PC-9 (cell line): ENCODE data around the gene SLC4A11. TPM values are rescaled to one million over a fixed set of nuclear protein-coding genes. Genes with fewer than 3 reads are reported as not detected.

ENCODE experiments used
- BruUV-seq: library from RNA; stranded (reverse); fragments of 400-500 nt; replicated peaks from 2 replicates; lab custom pipeline; 2021; lab: Mats Ljungman, UMichigan
- CTCF ChIA-PET: fragments of 300-600 bp; sonication (Branson Sonifier 250); formaldehyde crosslinking; loops from one replicate; lab custom pipeline; 2022; ENCODE audit warnings: antibody characterized with exemption; lab: Charles Lee
- POLR2A ChIA-PET: fragments of 300-600 bp; sonication (Branson Sonifier 250); formaldehyde crosslinking; loops from one replicate; lab custom pipeline; 2022; ENCODE audit warnings: antibody characterized with exemption; ENCODE audit not compliant: unreplicated experiment; lab: Charles Lee
- DNase-seq, 2 experiments: peaks; one replicate each; pipeline versions ENCODE4 v3.0.0 to v3.0.0-alpha.2; 2015 to 2022; ENCODE audit warnings: mixed read lengths in 1 of 2
- H2AFZ ChIP-seq: fragments of 200-600 bp; sonication (generic); 2 replicates; pipeline ENCODE4 v1.8.1; 2017; ENCODE audit warnings: antibody characterized with exemption
- H3F3A ChIP-seq: fragments of 200-600 bp; sonication (generic); 2 replicates; pipeline ENCODE4 v1.8.1; 2017; ENCODE audit warnings: antibody characterized with exemption, mild to moderate bottlenecking, low read depth; ENCODE audit not compliant: insufficient read depth
- H3K27ac ChIP-seq: fragments of 200-600 bp; sonication (generic); 2 replicates; pipeline ENCODE4 v1.6.1; 2016; ENCODE audit warnings: mixed run types
- H3K27me3 ChIP-seq: fragments of 200-600 bp; sonication (generic); 2 replicates; pipeline ENCODE4 v1.6.1; 2016; ENCODE audit warnings: low read depth, mixed run types; ENCODE audit not compliant: insufficient read depth
- H3K36me3 ChIP-seq: fragments of 200-600 bp; sonication (generic); 2 replicates; pipeline ENCODE4 v1.6.1; 2016; ENCODE audit warnings: low read depth, mixed run types
- H3K4me1 ChIP-seq: fragments of 200-600 bp; sonication (generic); replicated peaks from 2 replicates; pipeline ENCODE4 v1.6.1; 2016; ENCODE audit warnings: mixed run types; ENCODE audit not compliant: insufficient read depth
- H3K4me2 ChIP-seq: fragments of 200-600 bp; sonication (generic); 2 replicates; pipeline ENCODE4 v1.6.1; 2017; ENCODE audit warnings: mixed run types
- H3K4me3 ChIP-seq: fragments of 200-600 bp; sonication (generic); 2 replicates; pipeline ENCODE4 v1.6.1; 2016; ENCODE audit warnings: mixed run types
- H3K79me2 ChIP-seq: fragments of 200-600 bp; sonication (generic); 2 replicates; pipeline ENCODE4 v1.6.1; 2017; ENCODE audit warnings: low read depth, mixed run types
- H3K9me2 ChIP-seq: fragments of 200-600 bp; sonication (generic); 2 replicates; pipeline ENCODE4 v1.8.1; 2017; ENCODE audit warnings: mild to moderate bottlenecking; ENCODE audit not compliant: insufficient read depth
- H3K9me3 ChIP-seq: fragments of 200-600 bp; sonication (generic); 2 replicates; pipeline ENCODE4 v1.8.1; 2016; ENCODE audit warnings: low read depth; ENCODE audit not compliant: insufficient read depth
- H4K20me1 ChIP-seq: fragments of 200-600 bp; sonication (generic); 2 replicates; pipeline ENCODE4 v1.8.1; 2017; ENCODE audit not compliant: insufficient read depth
- CTCF ChIP-seq: fragments of 200-600 bp; sonication (generic); conservative IDR thresholded peaks from 2 replicates; pipeline ENCODE4 v1.6.1; 2017; ENCODE audit warnings: mixed run types, antibody characterized with exemption, mild to moderate bottlenecking, moderate library complexity
- EZH2 ChIP-seq: fragments of 200-600 bp; sonication (generic); IDR thresholded peaks from 2 replicates; pipeline ENCODE4 v1.8.0; 2017; ENCODE audit warnings: antibody characterized with exemption, low read depth
- intact Hi-C: fragments of 100-400 bp; cut with micrococcal nuclease; formaldehyde crosslinking; loops from one replicate; pipeline ENCODE4 v1.10.0; 2022; ENCODE audit not compliant: unreplicated experiment
- total RNA-seq: library from RNA; stranded (reverse); gene quantifications from 2 replicates; pipeline ENCODE4 v1.2.3, GENCODE V29; 2021

The SLC4A11 gene
- total RNA-seq, 1 experiment from 2014 or later = 46.1 TPM

- Histone ChIP-seq H2AFZ (no peak overlapping the region), H3F3A (no peaks in the 10 kb centered on the region), H3K9me3 (no peaks in the 10 kb centered on the region), H3K27ac (no peak overlapping the region), H3K9me2 (no peaks in the 10 kb centered on the region), H3K79me2 (no peaks in the 10 kb centered on the region), H3K4me1 (no peaks in the 10 kb centered on the region), H3K4me3 (no peak overlapping the region), H3K27me3 (no peaks in the 10 kb centered on the region), H3K36me3 (no peaks in the 10 kb centered on the region), H3K4me2 (no peak overlapping the region), H4K20me1 (no peaks in the 10 kb centered on the region)
- TF ChIP-seq EZH2 = no peak
- no peak for TF ChIP-seq CTCF
- ChIA-PET CTCF (no interaction called here), POLR2A (no interaction called here)
- BruUV-seq = no TSS peak
- peak in 1 of 2 experiments; percentile 33 for DNase-seq
- intact Hi-C loops = no loop called here
These were observed 43.6 kb upstream of the SLC4A11 start for GRCh38 chr20:3282271-3283221.

GRCh38 chr20:3281437-3281836 lies 42.4 kb upstream of the SLC4A11 start:
- H3K36me3 ChIP-seq = no peaks in the 10 kb centered on the region
- DNase-seq = no peak
- CTCF ChIA-PET = interaction anchor here (0.6 kb wide), 1 partner anchor 33 kb away, joined by 3 read pairs; no protein-coding TSS in a partner anchor

GRCh38 chr20:3279761-3280160 lies 40.8 kb upstream of the SLC4A11 start:
- H3K79me2 ChIP-seq = no peaks in the 10 kb centered on the region
- intact Hi-C loops = no loop called here
- no peak for DNase-seq
- ChIA-PET CTCF (interaction anchor here (0.5 kb wide), 1 partner anchor 16 kb away, joined by 6 read pairs; no protein-coding TSS in a partner anchor), POLR2A (no interaction called here)
- H3K4me2 ChIP-seq = no peak overlapping the region
- BruUV-seq = no TSS peak
- H3K4me1 ChIP-seq = no peaks in the 10 kb centered on the region
- H4K20me1 ChIP-seq = no peaks in the 10 kb centered on the region
- no peaks in the 10 kb centered on the region for H3K36me3 ChIP-seq
- H3K4me3 ChIP-seq = no peak overlapping the region
- no peak overlapping the region for H3K27ac ChIP-seq
- H3K9me3 ChIP-seq = no peaks in the 10 kb centered on the region
- TF ChIP-seq CTCF (no peak), EZH2 (no peak)
- H3K9me2 ChIP-seq = no peaks in the 10 kb centered on the region
- H3F3A ChIP-seq = no peaks in the 10 kb centered on the region
- H2AFZ ChIP-seq = no peak overlapping the region
- no peaks in the 10 kb centered on the region for H3K27me3 ChIP-seq

More at GRCh38 chr20:3281437-3281836, 42.4 kb upstream of the SLC4A11 start:
- Histone ChIP-seq H2AFZ (no peak overlapping the region), H3K9me2 (no peaks in the 10 kb centered on the region), H3K4me3 (no peak overlapping the region), H3K4me2 (no peak overlapping the region), H3K9me3 (no peaks in the 10 kb centered on the region), H3K27me3 (no peaks in the 10 kb centered on the region), H4K20me1 (no peaks in the 10 kb centered on the region), H3K79me2 (no peaks in the 10 kb centered on the region), H3F3A (no peaks in the 10 kb centered on the region), H3K4me1 (no peaks in the 10 kb centered on the region), H3K27ac (no peak overlapping the region)
- intact Hi-C loops = no loop called here
- POLR2A ChIA-PET = no interaction called here
- no peak for TF ChIP-seq EZH2
- TF ChIP-seq CTCF = no peak
- no TSS peak for BruUV-seq
